Measurements from ENCODE around the gene CARD9.
"Not testable (repeated sequence)": the region's sequence is repeated elsewhere in the genome, so short reads cannot be mapped to it uniquely, and the experiment has no call there.

The CARD9 gene

GRCh38 chr9:136358888-136359287 lies 14.6 kb downstream of the CARD9 start:
- no peak overlapping the region for H3K9ac ChIP-seq (ENCODE audit: low read depth in 1 of 2, low read length in 2 of 2)
- H3K27ac ChIP-seq (ENCODE audit: low read depth in 2 of 2, low read length in 2 of 2), result no peak overlapping the region
- no peak overlapping the region for H3K4me3 ChIP-seq (ENCODE audit: low read length in 2 of 2)
- H3K27me3 ChIP-seq (ENCODE audit: control insufficient read depth in 2 of 2, insufficient read depth in 2 of 2, low read length in 2 of 2), result no peaks in the 10 kb centered on the region
- peaks cover 4 to 12% of the 10 kb centered on the region in 2 donors for H3K4me1 ChIP-seq (ENCODE audit: control insufficient read depth in 2 of 2, insufficient read depth in 2 of 2, low read length in 2 of 2)
- no peaks in the 10 kb centered on the region for H3K36me3 ChIP-seq (ENCODE audit: control insufficient read depth in 2 of 2, insufficient read depth in 2 of 2, low read length in 2 of 2)
- no peaks in the 10 kb centered on the region for H3K9me3 ChIP-seq (ENCODE audit: control insufficient read depth in 2 of 2, low read length in 2 of 2)

GRCh38 chr9:136358016-136358415 lies 15.5 kb downstream of the CARD9 start:
- H3K36me3 ChIP-seq (ENCODE audit: control insufficient read depth in 2 of 2, insufficient read depth in 2 of 2, low read length in 2 of 2), result no peaks in the 10 kb centered on the region
- H3K9me3 ChIP-seq (ENCODE audit: control insufficient read depth in 2 of 2, low read length in 2 of 2), result no peaks in the 10 kb centered on the region
- no peaks in the 10 kb centered on the region for H3K27me3 ChIP-seq (ENCODE audit: control insufficient read depth in 2 of 2, insufficient read depth in 2 of 2, low read length in 2 of 2)
- no peak overlapping the region for H3K4me3 ChIP-seq (ENCODE audit: low read length in 2 of 2)
- H3K9ac ChIP-seq (ENCODE audit: low read depth in 1 of 2, low read length in 2 of 2), result no peak overlapping the region
- peaks cover 2 to 10% of the 10 kb centered on the region in 2 donors for H3K4me1 ChIP-seq (ENCODE audit: control insufficient read depth in 2 of 2, insufficient read depth in 2 of 2, low read length in 2 of 2)
- H3K27ac ChIP-seq (ENCODE audit: low read depth in 2 of 2, low read length in 2 of 2), result no peak overlapping the region

GRCh38 chr9:136357202-136357725 lies 16.2 kb downstream of the CARD9 start:
- no peak overlapping the region for H3K27ac ChIP-seq (ENCODE audit: low read depth in 2 of 2, low read length in 2 of 2)

GRCh38 chr9:136355616-136356557 lies 17.6 kb downstream of the CARD9 start:
- Histone ChIP-seq H3K27me3 (ENCODE audit: control insufficient read depth in 2 of 2, insufficient read depth in 2 of 2, low read length in 2 of 2) (no peaks in the 10 kb centered on the region), H3K9ac (ENCODE audit: low read depth in 1 of 2, low read length in 2 of 2) (no peak overlapping the region), H3K4me3 (ENCODE audit: low read length in 2 of 2) (no peak overlapping the region), H3K27ac (ENCODE audit: low read depth in 2 of 2, low read length in 2 of 2) (no peak overlapping the region), H3K9me3 (ENCODE audit: control insufficient read depth in 2 of 2, low read length in 2 of 2) (no peaks in the 10 kb centered on the region), H3K4me1 (ENCODE audit: control insufficient read depth in 2 of 2, insufficient read depth in 2 of 2, low read length in 2 of 2) (peaks cover 0 to 2% of the 10 kb centered on the region in 2 donors), H3K36me3 (ENCODE audit: control insufficient read depth in 2 of 2, insufficient read depth in 2 of 2, low read length in 2 of 2) (no peaks in the 10 kb centered on the region)

More at GRCh38 chr9:136357202-136357725, 16.2 kb downstream of the CARD9 start:
- Histone ChIP-seq H3K4me3 (ENCODE audit: low read length in 2 of 2) (no peak overlapping the region), H3K9ac (ENCODE audit: low read depth in 1 of 2, low read length in 2 of 2) (no peak overlapping the region), H3K4me1 (ENCODE audit: control insufficient read depth in 2 of 2, insufficient read depth in 2 of 2, low read length in 2 of 2) (peaks cover 2 to 5% of the 10 kb centered on the region in 2 donors), H3K9me3 (ENCODE audit: control insufficient read depth in 2 of 2, low read length in 2 of 2) (no peaks in the 10 kb centered on the region), H3K36me3 (ENCODE audit: control insufficient read depth in 2 of 2, insufficient read depth in 2 of 2, low read length in 2 of 2) (no peaks in the 10 kb centered on the region), H3K27me3 (ENCODE audit: control insufficient read depth in 2 of 2, insufficient read depth in 2 of 2, low read length in 2 of 2) (no peaks in the 10 kb centered on the region)

GRCh38 chr9:136354592-136355085 lies 18.8 kb downstream of the CARD9 start:
- H3K27me3 ChIP-seq (ENCODE audit: control insufficient read depth in 2 of 2, insufficient read depth in 2 of 2, low read length in 2 of 2), result no peaks in the 10 kb centered on the region
- no peaks in the 10 kb centered on the region for H3K36me3 ChIP-seq (ENCODE audit: control insufficient read depth in 2 of 2, insufficient read depth in 2 of 2, low read length in 2 of 2)
- H3K9ac ChIP-seq (ENCODE audit: low read depth in 1 of 2, low read length in 2 of 2), result no peak overlapping the region
- H3K4me3 ChIP-seq (ENCODE audit: low read length in 2 of 2), result no peak overlapping the region
- H3K9me3 ChIP-seq (ENCODE audit: control insufficient read depth in 2 of 2, low read length in 2 of 2), result no peaks in the 10 kb centered on the region
- H3K27ac ChIP-seq (ENCODE audit: low read depth in 2 of 2, low read length in 2 of 2), result no peak overlapping the region
- no peaks in the 10 kb centered on the region for H3K4me1 ChIP-seq (ENCODE audit: control insufficient read depth in 2 of 2, insufficient read depth in 2 of 2, low read length in 2 of 2)

GRCh38 chr9:136353757-136354488 lies 19.5 kb downstream of the CARD9 start:
- Histone ChIP-seq H3K4me3 (ENCODE audit: low read length in 2 of 2) (no peak overlapping the region), H3K27ac (ENCODE audit: low read depth in 2 of 2, low read length in 2 of 2) (no peak overlapping the region), H3K36me3 (ENCODE audit: control insufficient read depth in 2 of 2, insufficient read depth in 2 of 2, low read length in 2 of 2) (no peaks in the 10 kb centered on the region), H3K4me1 (ENCODE audit: control insufficient read depth in 2 of 2, insufficient read depth in 2 of 2, low read length in 2 of 2) (no peaks in the 10 kb centered on the region), H3K9me3 (ENCODE audit: control insufficient read depth in 2 of 2, low read length in 2 of 2) (no peaks in the 10 kb centered on the region), H3K27me3 (ENCODE audit: control insufficient read depth in 2 of 2, insufficient read depth in 2 of 2, low read length in 2 of 2) (no peaks in the 10 kb centered on the region), H3K9ac (ENCODE audit: low read depth in 1 of 2, low read length in 2 of 2) (no peak overlapping the region)

GRCh38 chr9:136353088-136353487 lies 20.4 kb downstream of the CARD9 start:
- Histone ChIP-seq H3K36me3 (ENCODE audit: control insufficient read depth in 2 of 2, insufficient read depth in 2 of 2, low read length in 2 of 2) (no peaks in the 10 kb centered on the region), H3K4me3 (ENCODE audit: low read length in 2 of 2) (no peak overlapping the region), H3K9ac (ENCODE audit: low read depth in 1 of 2, low read length in 2 of 2) (no peak overlapping the region), H3K9me3 (ENCODE audit: control insufficient read depth in 2 of 2, low read length in 2 of 2) (no peaks in the 10 kb centered on the region), H3K4me1 (ENCODE audit: control insufficient read depth in 2 of 2, insufficient read depth in 2 of 2, low read length in 2 of 2) (no peaks in the 10 kb centered on the region), H3K27me3 (ENCODE audit: control insufficient read depth in 2 of 2, insufficient read depth in 2 of 2, low read length in 2 of 2) (no peaks in the 10 kb centered on the region), H3K27ac (ENCODE audit: low read depth in 2 of 2, low read length in 2 of 2) (no peak overlapping the region)

GRCh38 chr9:136352682-136353081 lies 20.8 kb downstream of the CARD9 start:
- Histone ChIP-seq H3K9me3 (ENCODE audit: control insufficient read depth in 2 of 2, low read length in 2 of 2) (no peaks in the 10 kb centered on the region), H3K9ac (ENCODE audit: low read depth in 1 of 2, low read length in 2 of 2) (no peak overlapping the region), H3K27me3 (ENCODE audit: control insufficient read depth in 2 of 2, insufficient read depth in 2 of 2, low read length in 2 of 2) (no peaks in the 10 kb centered on the region), H3K36me3 (ENCODE audit: control insufficient read depth in 2 of 2, insufficient read depth in 2 of 2, low read length in 2 of 2) (no peaks in the 10 kb centered on the region), H3K4me1 (ENCODE audit: control insufficient read depth in 2 of 2, insufficient read depth in 2 of 2, low read length in 2 of 2) (no peaks in the 10 kb centered on the region), H3K27ac (ENCODE audit: low read depth in 2 of 2, low read length in 2 of 2) (no peak overlapping the region), H3K4me3 (ENCODE audit: low read length in 2 of 2) (no peak overlapping the region)

- H3K9ac ChIP-seq (ENCODE audit: low read depth in 1 of 2, low read length in 2 of 2); H3K27me3 ChIP-seq (ENCODE audit: control insufficient read depth in 2 of 2, insufficient read depth in 2 of 2, low read length in 2 of 2); H3K4me1 ChIP-seq (ENCODE audit: control insufficient read depth in 2 of 2, insufficient read depth in 2 of 2, low read length in 2 of 2); H3K4me3 ChIP-seq (ENCODE audit: low read length in 2 of 2); H3K36me3 ChIP-seq (ENCODE audit: control insufficient read depth in 2 of 2, insufficient read depth in 2 of 2, low read length in 2 of 2); H3K27ac ChIP-seq (ENCODE audit: low read depth in 2 of 2, low read length in 2 of 2); H3K9me3 ChIP-seq (ENCODE audit: control insufficient read depth in 2 of 2, low read length in 2 of 2): not testable (repeated sequence)
Measured at GRCh38 chr9:136351868-136352267, 21.6 kb downstream of the CARD9 start.

GRCh38 chr9:136351252-136351800 lies 22.1 kb downstream of the CARD9 start:
- no peak overlapping the region for H3K27ac ChIP-seq (ENCODE audit: low read depth in 2 of 2, low read length in 2 of 2)
- H3K36me3 ChIP-seq (ENCODE audit: control insufficient read depth in 2 of 2, insufficient read depth in 2 of 2, low read length in 2 of 2), result no peaks in the 10 kb centered on the region
- no peaks in the 10 kb centered on the region for H3K4me1 ChIP-seq (ENCODE audit: control insufficient read depth in 2 of 2, insufficient read depth in 2 of 2, low read length in 2 of 2)
- no peak overlapping the region for H3K4me3 ChIP-seq (ENCODE audit: low read length in 2 of 2)
- no peaks in the 10 kb centered on the region for H3K9me3 ChIP-seq (ENCODE audit: control insufficient read depth in 2 of 2, low read length in 2 of 2)
- no peak overlapping the region for H3K9ac ChIP-seq (ENCODE audit: low read depth in 1 of 2, low read length in 2 of 2)
- H3K27me3 ChIP-seq (ENCODE audit: control insufficient read depth in 2 of 2, insufficient read depth in 2 of 2, low read length in 2 of 2), result no peaks in the 10 kb centered on the region

All from mucosa of rectum (tissue), 2 donors.